IMR-90 (cell line): Measurements from ENCODE around the gene EMID1. TPM values are rescaled to one million over a fixed set of nuclear protein-coding genes. Genes with fewer than 3 reads are reported as not detected.

Experiments used
- ATAC-seq: fragments of 200-7000 bp; cut with Tn5 transposase; 2 replicates; pipeline ENCODE4 v1.9.1; 2020; ENCODE audit warnings: low read depth, mild to moderate bottlenecking, moderate library complexity
- BruUV-seq: library from RNA; stranded (reverse); fragments of 400-500 nt; replicated peaks from 2 replicates; lab custom pipeline; 2021; lab: Mats Ljungman, UMichigan
- CTCF ChIA-PET: fragments of 300-600 bp; formaldehyde crosslinking; extraction: SDS; loops from one replicate; lab custom pipeline; 2021; ENCODE audit warnings: antibody characterized with exemption; lab: Yijun Ruan, JAX
- POLR2A ChIA-PET: fragments of 300-600 bp; sonication (Branson Sonifier 250); formaldehyde crosslinking; loops from one replicate; lab custom pipeline; 2022; ENCODE audit warnings: antibody characterized with exemption; ENCODE audit not compliant: unreplicated experiment; lab: Charles Lee
- DNase-seq: peaks from one replicate; pipeline ENCODE4 v3.0.0; 2013
- H2AFZ ChIP-seq: replicated peaks from 2 replicates; pipeline ENCODE3; 2013; ENCODE audit warnings: low read length, mild to moderate bottlenecking; ENCODE audit not compliant: poor library complexity
- H2AK5ac ChIP-seq: 2 replicates; pipeline ENCODE4 v1.6.1; 2013; ENCODE audit warnings: low read depth, low read length, inconsistent platforms
- H2AK9ac ChIP-seq: replicated peaks from 2 replicates; pipeline ENCODE3; 2013; ENCODE audit warnings: mild to moderate bottlenecking, low read depth, low read length, moderate library complexity; ENCODE audit not compliant: poor library complexity
- H2BK120ac ChIP-seq: 2 replicates; pipeline ENCODE4 v1.6.1; 2013; ENCODE audit warnings: low read depth, low read length, inconsistent platforms
- H2BK15ac ChIP-seq: 3 replicates; pipeline ENCODE4 v1.6.1; 2013; ENCODE audit warnings: low read depth, low read length, inconsistent platforms
- H2BK20ac ChIP-seq: 2 replicates; pipeline ENCODE4 v1.6.1; 2013; ENCODE audit warnings: low read depth, mild to moderate bottlenecking, inconsistent platforms, low read length, moderate library complexity
- H2BK5ac ChIP-seq: 2 replicates; pipeline ENCODE4 v1.6.1; 2013; ENCODE audit warnings: mild to moderate bottlenecking, low read depth, low read length, inconsistent platforms; ENCODE audit not compliant: poor library complexity, severe bottlenecking
- H3K14ac ChIP-seq: replicated peaks from 2 replicates; pipeline ENCODE4 v1.6.1; 2013; ENCODE audit warnings: low read depth, low read length, inconsistent platforms
- H3K18ac ChIP-seq: 2 replicates; pipeline ENCODE4 v1.6.1; 2013; ENCODE audit warnings: low read depth, low read length, control low read depth
- H3K23ac ChIP-seq: 2 replicates; pipeline ENCODE4 v1.6.1; 2013; ENCODE audit warnings: low read depth, low read length, inconsistent platforms
- H3K27ac ChIP-seq: 2 replicates; pipeline ENCODE4 v1.5.1; 2013; ENCODE audit warnings: mild to moderate bottlenecking, control low read depth, low read length; ENCODE audit not compliant: insufficient read depth
- H3K27me3 ChIP-seq: 2 replicates; pipeline ENCODE4 v1.6.1; 2013; ENCODE audit warnings: low read length; ENCODE audit not compliant: control insufficient read depth, insufficient read depth
- H3K36me3 ChIP-seq: 2 replicates; pipeline ENCODE4 v1.6.1; 2013; ENCODE audit warnings: low read length, mixed read lengths; ENCODE audit not compliant: control insufficient read depth, insufficient read depth
- H3K4ac ChIP-seq: 2 replicates; pipeline ENCODE4 v1.6.1; 2013; ENCODE audit warnings: low read depth, low read length, inconsistent platforms
- H3K4me1 ChIP-seq: 2 replicates; pipeline ENCODE4 v1.6.1; 2013; ENCODE audit warnings: low read length, mixed read lengths; ENCODE audit not compliant: control insufficient read depth, insufficient read depth
- H3K4me2 ChIP-seq: 2 replicates; pipeline ENCODE4 v1.6.1; 2013; ENCODE audit warnings: low read depth, mild to moderate bottlenecking, control low read depth, low read length, moderate library complexity
- H3K4me3 ChIP-seq: 2 replicates; pipeline ENCODE4 v1.5.1; 2013; ENCODE audit warnings: low read depth, mild to moderate bottlenecking, control low read depth, low read length, moderate library complexity; ENCODE audit not compliant: insufficient read depth
- H3K56ac ChIP-seq: 2 replicates; pipeline ENCODE4 v1.6.1; 2013; ENCODE audit warnings: low read length, inconsistent platforms; ENCODE audit not compliant: insufficient read depth; ENCODE audit errors: extremely low read depth
- H3K79me1 ChIP-seq, 2 experiments: 2 replicates each; pipeline ENCODE4 v1.6.1; 2013; ENCODE audit warnings: low read length in 2 of 2, inconsistent platforms in 1 of 2, low read depth in 1 of 2
- H3K9ac ChIP-seq: 2 replicates; pipeline ENCODE4 v1.6.1; 2013; ENCODE audit warnings: low read depth, low read length, control low read depth
- H3K9me1 ChIP-seq: 2 replicates; pipeline ENCODE4 v1.6.1; 2013; ENCODE audit warnings: low read length, inconsistent platforms; ENCODE audit not compliant: insufficient read depth
- H3K9me3 ChIP-seq: 2 replicates; pipeline ENCODE4 v1.6.1; 2013; ENCODE audit warnings: low read length; ENCODE audit not compliant: control insufficient read depth, insufficient read depth
- H4K20me1 ChIP-seq: 2 replicates; pipeline ENCODE4 v1.6.1; 2013; ENCODE audit warnings: low read length, inconsistent platforms; ENCODE audit not compliant: insufficient read depth
- H4K5ac ChIP-seq: 2 replicates; pipeline ENCODE4 v1.6.1; 2013; ENCODE audit warnings: mild to moderate bottlenecking, low read depth, low read length, control low read depth
- H4K8ac ChIP-seq, 2 experiments: 2 replicates each; pipeline ENCODE4 v1.6.1; 2013; ENCODE audit warnings: low read depth in 2 of 2, low read length in 2 of 2, control low read depth in 1 of 2, inconsistent platforms in 1 of 2
- H4K91ac ChIP-seq: 2 replicates; pipeline ENCODE4 v1.6.1; 2013; ENCODE audit warnings: low read depth, low read length, inconsistent platforms; ENCODE audit not compliant: insufficient read depth
- BHLHE40 ChIP-seq: fragments of 150-350 bp; IDR thresholded peaks from 2 replicates; pipeline ENCODE4 v1.6.1; 2016; ENCODE audit warnings: mild to moderate bottlenecking, low read depth, low read length
- CEBPB ChIP-seq: IDR thresholded peaks from 2 replicates; pipeline ENCODE4 v1.6.1; 2012; ENCODE audit warnings: low read depth, low read length, improper control_type of control experiment
- ELK1 ChIP-seq: fragments of 150-350 bp; IDR thresholded peaks from 2 replicates; pipeline ENCODE4 v1.6.1; 2016; ENCODE audit warnings: low read depth, mild to moderate bottlenecking, low read length, moderate library complexity, borderline replicate concordance
- FOS ChIP-seq: fragments of 150-350 bp; IDR thresholded peaks from 2 replicates; pipeline ENCODE4 v1.6.1; 2016; ENCODE audit warnings: low read depth, low read length
- MAZ ChIP-seq: IDR thresholded peaks from 2 replicates; pipeline ENCODE4 v1.6.1; 2012; ENCODE audit warnings: low read depth, mild to moderate bottlenecking, low read length, improper control_type of control experiment, moderate library complexity, borderline replicate concordance
- MXI1 ChIP-seq: IDR thresholded peaks from 2 replicates; pipeline ENCODE4 v1.6.1; 2012; ENCODE audit warnings: low read depth, mild to moderate bottlenecking, low read length, moderate library complexity, borderline replicate concordance
- NFE2L2 ChIP-seq: fragments of 150-350 bp; IDR thresholded peaks from 2 replicates; pipeline ENCODE4 v1.6.1; 2016; ENCODE audit warnings: low read depth, mild to moderate bottlenecking, low read length
- POLR2A ChIP-seq: IDR thresholded peaks from 2 replicates; pipeline ENCODE4 v1.6.1; 2012; ENCODE audit warnings: mild to moderate bottlenecking, low read depth, low read length
- RAD21 ChIP-seq: IDR thresholded peaks from 2 replicates; pipeline ENCODE4 v1.6.1; 2012; ENCODE audit warnings: low read length, improper control_type of control experiment
- RCOR1 ChIP-seq: IDR thresholded peaks from 2 replicates; pipeline ENCODE4 v1.6.1; 2012; ENCODE audit warnings: mild to moderate bottlenecking, low read length, improper control_type of control experiment; ENCODE audit not compliant: insufficient replicate concordance
- RFX5 ChIP-seq: IDR thresholded peaks from 2 replicates; pipeline ENCODE4 v1.8.0; 2012; ENCODE audit warnings: low read depth, mild to moderate bottlenecking, low read length, moderate library complexity
- SMC3 ChIP-seq: fragments of 150-350 bp; IDR thresholded peaks from 2 replicates; pipeline ENCODE4 v1.6.1; 2016; ENCODE audit warnings: low read depth, mild to moderate bottlenecking, antibody characterized with exemption, low read length, moderate library complexity
- WGBS, 2 experiments: methylation state at CpG; one replicate each; pipeline versions ENCODE4 v1.1.5 to v1.1.7; 2013; ENCODE audit warnings: missing lambda C conversion rate in 2 of 2; ENCODE audit not compliant: insufficient read length in 1 of 2; ENCODE audit errors: extremely low coverage in 2 of 2; 5-methylcytosine and 5-hydroxymethylcytosine counted together
- dilution Hi-C: fragments of 300-500 bp; cut with HindIII; formaldehyde crosslinking; loops from one replicate; pipeline ENCODE4 v1.14.3; 2018; ENCODE audit warnings: low sequenced_read_pairs; ENCODE audit not compliant: unreplicated experiment
- in situ Hi-C: fragments of 300-500 bp; cut with MboI; formaldehyde crosslinking; loops from 3 replicates; pipeline ENCODE4 v1.14.3; 2019; ENCODE audit warnings: low sequenced_read_pairs, inconsistent platforms, mixed read lengths
- intact Hi-C: fragments of 100-400 bp; cut with micrococcal nuclease; formaldehyde crosslinking; loops from 2 replicates; pipeline ENCODE4 v1.10.0; 2022
- polyA plus RNA-seq, 3 experiments: library from polyadenylated mRNA; depleted of rRNA; stranded (reverse); fragments of >200 nt; gene quantifications; 2 replicates each; pipeline ENCODE4 v1.2.3, GENCODE V29; 2012; ENCODE audit warnings: low replicate concordance in 1 of 3
- total RNA-seq: library from RNA; depleted of rRNA; stranded (reverse); fragments of >200 nt; gene quantifications from 2 replicates; pipeline ENCODE4 v1.2.3, GENCODE V29; 2012
- TF ChIP-seq, protein P1 (sequence below): fragments of 150-350 bp; IDR thresholded peaks from 2 replicates; pipeline ENCODE4 v1.6.1; 2017; ENCODE audit warnings: mild to moderate bottlenecking, antibody characterized with exemption, low read length, low read depth
- TF ChIP-seq, protein P2 (sequence below): conservative IDR thresholded peaks from 2 replicates; pipeline ENCODE4 v1.5.1; 2012; ENCODE audit warnings: mild to moderate bottlenecking, low read depth, low read length, improper control_type of control experiment

EMID1 gene
- total and polyA plus RNA-seq, 2 of the 4 experiments (the other 2 are of a cell fraction), result 0.54 to 1.3 TPM

DNA sequence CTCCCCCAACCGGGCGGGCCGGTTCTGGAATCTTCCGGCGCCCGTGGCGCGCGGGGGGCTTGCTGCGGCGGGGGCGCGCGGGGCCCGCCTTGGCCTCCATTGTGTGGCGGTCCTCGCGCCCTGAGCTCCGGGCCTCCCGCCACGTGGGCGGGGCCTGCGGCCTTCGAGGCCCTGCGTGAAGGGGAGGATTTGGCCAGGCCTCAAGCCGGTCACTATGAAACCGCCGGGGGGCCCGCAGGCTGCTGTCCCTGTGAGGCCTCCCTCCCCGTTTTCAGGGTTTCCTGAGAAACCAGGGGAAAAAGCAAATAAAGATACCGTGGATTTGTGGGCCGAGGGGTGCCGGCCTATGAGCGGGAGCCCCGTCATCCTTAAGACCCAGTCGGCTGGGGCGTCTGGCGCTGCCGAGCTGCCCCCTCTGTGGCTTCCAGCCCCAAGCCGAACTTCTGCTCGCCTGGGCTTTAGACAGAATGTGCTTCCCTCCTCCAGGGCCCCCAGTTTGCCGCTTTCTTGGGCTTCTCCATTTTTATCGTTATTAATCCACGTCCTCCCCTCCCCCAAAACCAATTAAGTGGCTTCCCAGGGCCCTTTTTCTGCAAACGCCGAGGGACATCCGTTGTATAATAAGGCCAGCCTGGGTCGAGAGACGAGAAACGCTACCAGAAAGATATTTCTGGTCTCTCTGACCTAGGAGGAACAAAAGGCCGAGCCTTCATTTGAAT is 63.0 kb downstream of the EMID1 start:
- H2BK15ac ChIP-seq, result no peak overlapping the region
- peak; percentile 67 for DNase-seq
- H2BK20ac ChIP-seq, result no peak overlapping the region
- peak overlapping the region; percentile 88 for H2AK5ac ChIP-seq
- intact Hi-C loops (no loop called here), in situ Hi-C loops (no loop called here), dilution Hi-C loops (no loop called here)
- H3K27me3 ChIP-seq, result no peaks in the 10 kb centered on the region
- no TSS peak for BruUV-seq
- peak overlapping the region; percentile 74 to 93 for H4K8ac ChIP-seq
- peak overlapping the region; percentile 98 for H3K27ac ChIP-seq
- peak overlapping the region; percentile 100 for H2AFZ ChIP-seq
- peak overlapping the region; percentile 67; the same call in 1 of the 2 replicates for H3K18ac ChIP-seq
- H3K56ac ChIP-seq, result peak overlapping the region; percentile 100
- peak; percentile 49 for ATAC-seq
- peak overlapping the region; percentile 62 for H2BK120ac ChIP-seq
- H3K36me3 ChIP-seq, result peaks cover 22% of the 10 kb centered on the region
- peaks cover 17% of the 10 kb centered on the region for H3K4me1 ChIP-seq
- H4K20me1 ChIP-seq, result peaks cover 52% of the 10 kb centered on the region
- H4K5ac ChIP-seq, result peak overlapping the region; percentile 47; the same call in 1 of the 2 replicates
- H3K14ac ChIP-seq, result peak overlapping the region; percentile 97
- H4K91ac ChIP-seq, result peak overlapping the region; percentile 79
- H3K9ac ChIP-seq, result peak overlapping the region; percentile 99
- peak overlapping the region; percentile 75 for H3K4me3 ChIP-seq
- CTCF ChIA-PET, result no interaction called here
- peaks cover 15 to 53% of the 10 kb centered on the region in 2 experiments; a peak in 3 of 4 replicates for H3K79me1 ChIP-seq
- WGBS, 2 experiments, result 1% methylated on average over 23 of the region's 51 CpGs; no CpG with 5 or more reads in 1 of the 2 experiments
- H2AK9ac ChIP-seq, result peak overlapping the region; percentile 100
- H3K9me3 ChIP-seq, result no peaks in the 10 kb centered on the region
- peak overlapping the region; percentile 96 for H3K23ac ChIP-seq
- POLR2A ChIA-PET, result no interaction called here
- H3K4me2 ChIP-seq, result peak overlapping the region; percentile 92
- peak overlapping the region; percentile 92 for H2BK5ac ChIP-seq
- peaks cover 16% of the 10 kb centered on the region for H3K9me1 ChIP-seq
- H3K4ac ChIP-seq, result peak overlapping the region; percentile 95
- TF ChIP-seq ELK1 (no peak), MAZ (peak; percentile 19; the same call in 1 of the 2 replicates), RFX5 (no peak), FOS (no peak), RAD21 (no peak), POLR2A (no peak; the same call in none of the 2 replicates), NFE2L2 (no peak), SMC3 (no peak), MXI1 (peak; percentile 41; the same call in 1 of the 2 replicates), RCOR1 (no peak), CEBPB (no peak), BHLHE40 (no peak)
- TF ChIP-seq, protein P1, sequence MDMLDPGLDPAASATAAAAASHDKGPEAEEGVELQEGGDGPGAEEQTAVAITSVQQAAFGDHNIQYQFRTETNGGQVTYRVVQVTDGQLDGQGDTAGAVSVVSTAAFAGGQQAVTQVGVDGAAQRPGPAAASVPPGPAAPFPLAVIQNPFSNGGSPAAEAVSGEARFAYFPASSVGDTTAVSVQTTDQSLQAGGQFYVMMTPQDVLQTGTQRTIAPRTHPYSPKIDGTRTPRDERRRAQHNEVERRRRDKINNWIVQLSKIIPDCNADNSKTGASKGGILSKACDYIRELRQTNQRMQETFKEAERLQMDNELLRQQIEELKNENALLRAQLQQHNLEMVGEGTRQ, result peak; percentile 62
- TF ChIP-seq, protein P2, sequence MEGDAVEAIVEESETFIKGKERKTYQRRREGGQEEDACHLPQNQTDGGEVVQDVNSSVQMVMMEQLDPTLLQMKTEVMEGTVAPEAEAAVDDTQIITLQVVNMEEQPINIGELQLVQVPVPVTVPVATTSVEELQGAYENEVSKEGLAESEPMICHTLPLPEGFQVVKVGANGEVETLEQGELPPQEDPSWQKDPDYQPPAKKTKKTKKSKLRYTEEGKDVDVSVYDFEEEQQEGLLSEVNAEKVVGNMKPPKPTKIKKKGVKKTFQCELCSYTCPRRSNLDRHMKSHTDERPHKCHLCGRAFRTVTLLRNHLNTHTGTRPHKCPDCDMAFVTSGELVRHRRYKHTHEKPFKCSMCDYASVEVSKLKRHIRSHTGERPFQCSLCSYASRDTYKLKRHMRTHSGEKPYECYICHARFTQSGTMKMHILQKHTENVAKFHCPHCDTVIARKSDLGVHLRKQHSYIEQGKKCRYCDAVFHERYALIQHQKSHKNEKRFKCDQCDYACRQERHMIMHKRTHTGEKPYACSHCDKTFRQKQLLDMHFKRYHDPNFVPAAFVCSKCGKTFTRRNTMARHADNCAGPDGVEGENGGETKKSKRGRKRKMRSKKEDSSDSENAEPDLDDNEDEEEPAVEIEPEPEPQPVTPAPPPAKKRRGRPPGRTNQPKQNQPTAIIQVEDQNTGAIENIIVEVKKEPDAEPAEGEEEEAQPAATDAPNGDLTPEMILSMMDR, result no peak
